Gastroesophageal sphincter (tissue), 4 donors: ENCODE measurements around the gene UQCC3. TPM values are rescaled to one million over a fixed set of nuclear protein-coding genes. Genes with fewer than 3 reads are reported as not detected.

Source experiments
- ATAC-seq: fragments of 150-250 bp; one replicate; pipeline ENCODE4 v1.9.1; 2016; ENCODE audit warnings: mild to moderate bottlenecking, moderate library complexity
- H3K27ac ChIP-seq, 4 donors: fragments of 200-600 bp; sonication (generic) in 3 of 4; 1 replicate in 3 of 4; 2 replicates in 1 of 4; pipeline ENCODE4 v1.5.1; 2016 to 2019
- H3K27me3 ChIP-seq: fragments of 200-600 bp; sonication (generic); one replicate; pipeline ENCODE4 v1.5.1; 2019
- H3K36me3 ChIP-seq, 2 donors: fragments of 200-600 bp; sonication (generic); one replicate each; pipeline ENCODE4 v1.5.1; 2019; ENCODE audit warnings: control low read depth in 1 of 2
- H3K4me1 ChIP-seq, 3 donors: fragments of 200-600 bp; sonication (generic); 1 replicate in 2 of 3; 2 replicates in 1 of 3; pipeline ENCODE4 v1.5.1; 2016 to 2019; ENCODE audit warnings: control low read depth in 2 of 3
- H3K4me3 ChIP-seq, 2 donors: fragments of 200-600 bp; sonication (generic); one replicate each; pipeline ENCODE4 v1.5.1; 2019; ENCODE audit warnings: mild to moderate bottlenecking in 1 of 2, moderate library complexity in 1 of 2
- H3K9me3 ChIP-seq, 3 donors: fragments of 200-600 bp; sonication (generic); one replicate each; pipeline ENCODE4 v1.5.1; 2017 to 2019; ENCODE audit warnings: control low read depth in 2 of 3
- CTCF ChIP-seq, 4 experiments: fragments of 200-600 bp in 2 of 4; fragments of 450-650 bp in 2 of 4; sonication (generic) in 1 of 4; IDR thresholded peaks; one replicate each; pipeline ENCODE4 v1.5.1; 2017 to 2019; ENCODE audit warnings: antibody characterized with exemption in 4 of 4, mild to moderate bottlenecking in 2 of 4, moderate library complexity in 2 of 4
- EP300 ChIP-seq: sonication (generic); formaldehyde crosslinking; IDR thresholded peaks from one replicate; pipeline ENCODE4 v1.6.1; 2017; ENCODE audit warnings: antibody characterized with exemption, mild to moderate bottlenecking
- POLR2A ChIP-seq, 2 donors: fragments of 450-650 bp; IDR thresholded peaks; one replicate each; pipeline ENCODE4 v1.6.1; 2017; ENCODE audit warnings: antibody characterized with exemption in 2 of 2, mild to moderate bottlenecking in 2 of 2, moderate library complexity in 1 of 2
- POLR2AphosphoS5 ChIP-seq: sonication (generic); formaldehyde crosslinking; IDR thresholded peaks from one replicate; pipeline ENCODE4 v1.6.1; 2017; ENCODE audit warnings: antibody characterized with exemption
- WGBS, 2 donors: methylation state at CpG; one replicate each; pipeline ENCODE4 v1.1.5; 2018; ENCODE audit warnings: low coverage in 1 of 2; 5-methylcytosine and 5-hydroxymethylcytosine counted together
- total RNA-seq, 4 donors: library from RNA; depleted of rRNA; stranded (reverse); fragments of >200 nt; gene quantifications; one replicate each; pipeline ENCODE4 v1.1.0, GENCODE V29; 2016

Gene UQCC3
- total RNA-seq, 4 donors from 2014 or later = 7.3 to 10.1 (median 8.4) TPM

DNA sequence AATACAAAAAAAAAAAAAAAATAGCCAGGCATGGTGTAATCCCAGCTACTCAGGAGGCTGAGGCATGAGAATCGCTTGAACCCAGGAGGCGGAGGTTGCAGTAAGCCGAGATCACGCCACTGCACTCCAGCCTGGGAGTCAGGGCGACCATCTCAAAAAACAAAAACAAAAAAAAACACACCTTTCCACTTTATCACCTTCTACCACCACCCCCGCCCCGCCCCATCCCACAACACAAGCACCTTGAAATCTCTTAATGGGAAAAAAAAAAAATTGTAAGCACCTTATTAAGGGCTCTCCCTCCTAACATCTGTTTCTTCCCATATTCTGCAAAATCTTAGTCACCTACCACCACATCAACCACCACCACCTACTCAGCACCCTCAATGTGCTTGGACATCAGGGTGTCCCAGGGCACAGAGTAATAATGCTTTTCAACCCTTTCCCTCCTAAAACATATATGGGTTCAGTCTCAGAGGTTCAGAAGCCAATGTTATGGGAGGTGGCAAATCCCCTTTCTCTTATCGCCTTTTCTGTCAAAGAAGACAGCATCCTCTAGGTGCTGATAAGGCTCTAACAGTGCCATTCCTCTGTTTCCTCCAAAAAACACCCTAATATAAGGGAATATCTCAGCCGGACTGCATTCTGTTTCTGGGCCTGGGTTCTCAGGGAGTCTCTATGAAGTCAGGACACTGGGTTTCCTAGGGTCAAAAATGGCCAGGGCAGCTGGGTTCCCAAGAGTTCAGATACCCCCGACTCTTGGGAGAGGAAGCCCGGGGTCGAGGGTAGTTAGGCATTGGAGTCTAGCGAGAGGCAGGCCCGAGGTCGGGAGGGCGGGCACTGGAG lies 19.1 kb upstream of the UQCC3 start:
- ATAC-seq = no peak
- WGBS, 2 donors = 10 to 63% methylated on average over 2 to 9 of the region's 16 CpGs
- Histone ChIP-seq H3K27ac (peak overlapping the region; percentile 64 to 93 (median 90)), H3K27me3 (no peaks in the 10 kb centered on the region), H3K4me3 (peak overlapping the region; percentile 48 to 78), H3K36me3 (peaks cover 0 to 26% of the 10 kb centered on the region in 2 donors), H3K9me3 (no peaks in the 10 kb centered on the region), H3K4me1 (peaks cover 0 to 29% (median 13%) of the 10 kb centered on the region in 3 donors)
- TF ChIP-seq CTCF (IDR thresholded peaks at IDR 0.05) (no peak), POLR2AphosphoS5 (no peak), POLR2A (IDR thresholded peaks at IDR 0.05) (no peak), EP300 (no peak)

DNA sequence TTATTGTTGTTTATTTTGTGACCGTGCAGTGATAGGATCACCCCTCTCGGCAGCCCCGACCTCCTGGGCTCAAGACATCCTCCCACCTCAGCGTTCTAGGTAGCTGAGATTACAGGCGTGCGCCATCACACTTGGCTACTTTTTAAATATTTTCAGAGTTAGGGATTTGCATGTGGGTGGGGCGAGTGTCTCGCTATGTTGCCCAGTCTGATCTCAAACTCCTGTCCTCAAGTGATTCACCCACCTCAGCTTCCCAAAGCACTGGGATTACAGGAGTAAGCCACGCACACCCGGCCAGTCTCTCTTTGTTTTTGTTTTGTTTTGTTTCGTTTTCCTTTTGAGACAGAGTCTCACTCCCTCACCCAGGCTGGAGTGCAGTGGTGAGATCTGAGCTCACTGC lies 17.2 kb upstream of the UQCC3 start:
- H3K27me3 ChIP-seq = no peaks in the 10 kb centered on the region
- peaks cover 0 to 7% of the 10 kb centered on the region in 2 donors for H3K36me3 ChIP-seq
- H3K27ac ChIP-seq = no peak overlapping the region
- TF ChIP-seq POLR2AphosphoS5 = no peak
- no peak for TF ChIP-seq CTCF (IDR thresholded peaks at IDR 0.05)
- no peak for TF ChIP-seq POLR2A (IDR thresholded peaks at IDR 0.05)
- TF ChIP-seq EP300 = no peak
- WGBS, 2 donors = 84 to 91% methylated on average over 7 to 10 of the region's 11 CpGs
- no peak for ATAC-seq
- H3K4me1 ChIP-seq = peaks cover 0 to 22% (median 13%) of the 10 kb centered on the region in 3 donors
- no peak overlapping the region for H3K4me3 ChIP-seq
- no peaks in the 10 kb centered on the region for H3K9me3 ChIP-seq

DNA sequence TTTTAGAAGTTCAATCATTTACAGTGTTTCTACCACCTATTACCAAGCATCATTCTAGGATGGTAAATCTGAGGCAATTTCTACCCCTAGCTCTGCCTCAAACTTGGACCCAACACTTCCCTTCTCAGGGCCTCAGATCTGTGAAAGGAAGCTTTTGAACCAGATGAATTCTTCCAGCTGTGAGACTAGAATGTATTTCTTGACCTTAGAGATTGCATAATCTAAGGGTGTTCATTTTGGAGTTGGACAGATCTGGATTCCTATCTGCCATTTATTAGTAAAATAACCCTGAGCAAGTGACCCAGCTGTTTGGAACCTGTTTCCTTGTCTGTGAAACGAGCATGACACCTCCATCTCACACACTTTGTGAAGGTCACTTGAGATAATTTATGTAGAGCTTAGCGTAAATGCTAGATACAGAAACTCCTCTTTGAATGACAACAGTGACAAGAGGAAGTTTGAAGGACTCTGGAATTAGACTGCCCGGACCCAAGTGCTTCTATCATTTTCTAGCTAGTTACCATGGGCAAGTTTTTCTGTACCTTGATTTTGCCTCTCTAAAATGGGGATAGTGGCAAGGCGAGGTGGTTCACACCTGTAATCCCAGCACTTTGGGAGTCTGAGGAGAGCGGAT lies 14.6 kb upstream of the UQCC3 start:
- Histone ChIP-seq H3K27ac (no peak overlapping the region), H3K4me3 (no peak overlapping the region), H3K36me3 (peaks cover 0 to 6% of the 10 kb centered on the region in 2 donors), H3K4me1 (peaks cover 0 to 9% (median 7%) of the 10 kb centered on the region in 3 donors), H3K9me3 (no peaks in the 10 kb centered on the region), H3K27me3 (no peaks in the 10 kb centered on the region)
- TF ChIP-seq POLR2AphosphoS5 = no peak
- no peak for TF ChIP-seq EP300
- no peak for TF ChIP-seq POLR2A (IDR thresholded peaks at IDR 0.05)
- TF ChIP-seq CTCF (IDR thresholded peaks at IDR 0.05) = no peak
- ATAC-seq = no peak
- WGBS, 2 donors = 48 to 60% methylated on average over 2 to 3 of the region's 5 CpGs

DNA sequence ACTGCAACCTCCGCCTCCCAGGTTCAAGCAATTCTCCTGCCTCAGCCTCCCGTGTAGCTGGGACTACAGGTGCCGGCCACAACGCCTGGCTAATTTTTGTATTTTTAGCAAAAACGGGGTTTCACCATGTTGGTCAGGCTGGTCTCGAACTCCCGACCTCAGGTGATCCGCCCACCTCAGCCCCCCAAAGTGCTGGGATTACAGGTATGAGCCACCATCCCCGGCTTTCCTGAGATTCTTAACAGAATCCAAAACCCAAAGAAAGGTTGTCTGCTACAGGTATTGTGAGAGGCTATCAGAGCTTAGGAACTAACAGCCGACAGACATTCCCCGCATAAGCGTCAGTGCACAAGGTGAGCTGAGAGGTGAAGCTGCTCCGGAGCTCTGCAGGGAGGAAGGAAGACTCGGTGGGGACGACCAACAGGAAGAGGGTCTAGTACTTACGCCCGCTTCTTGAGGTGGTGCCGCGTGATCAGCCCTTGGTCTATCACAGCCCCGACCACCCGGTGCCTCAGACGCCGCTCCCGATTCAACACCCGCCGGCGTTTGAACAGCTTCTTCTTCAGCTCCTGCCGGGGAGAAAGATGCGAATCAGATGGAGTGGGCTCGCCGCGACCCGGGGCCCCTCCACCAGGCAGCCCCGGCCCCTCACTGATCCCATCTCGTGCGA lies 6.9 kb upstream of the UQCC3 start:
- H3K27me3 ChIP-seq = no peaks in the 10 kb centered on the region
- H3K9me3 ChIP-seq = no peaks in the 10 kb centered on the region
- H3K27ac ChIP-seq = peak overlapping the region; percentile 77 to 96 (median 94)
- H3K36me3 ChIP-seq = peaks cover 0 to 29% of the 10 kb centered on the region in 2 donors
- peak; percentile 47 for ATAC-seq
- H3K4me1 ChIP-seq = peaks cover 5 to 49% (median 19%) of the 10 kb centered on the region in 3 donors
- H3K4me3 ChIP-seq = peak overlapping the region; percentile 71 to 87
- TF ChIP-seq POLR2A (IDR thresholded peaks at IDR 0.05) (no peak), CTCF (IDR thresholded peaks at IDR 0.05) (no peak), POLR2AphosphoS5 (no peak), EP300 (no peak)
- WGBS, 2 donors = 6 to 17% methylated on average over 3 to 8 of the region's 36 CpGs
